NCI-H82 treated with DMSO at 0.1 percent for 48 hours (cell line): Measurements from ENCODE around the gene PAX3.
A peak's percentile ranks its signal among the peaks of the same experiment; 100 is the strongest.

Experiments
- DNase-seq: peaks from one replicate; lab custom pipeline; 2025; ENCODE audit not compliant: unreplicated experiment; lab: John Stamatoyannopoulos, UW

PAX3 gene

GRCh38 chr2:222298311-222299150 lies at the start of gene PAX3:
Gene PAX3 (minus strand): TSS chr2:222298998. CDS start chr2:222298615, 383 bp downstream.
- DNase-seq: no peak

- no peak for DNase-seq
These were observed 42.5 kb upstream of the PAX3 start for GRCh38 chr2:222341331-222341730.

DNA sequence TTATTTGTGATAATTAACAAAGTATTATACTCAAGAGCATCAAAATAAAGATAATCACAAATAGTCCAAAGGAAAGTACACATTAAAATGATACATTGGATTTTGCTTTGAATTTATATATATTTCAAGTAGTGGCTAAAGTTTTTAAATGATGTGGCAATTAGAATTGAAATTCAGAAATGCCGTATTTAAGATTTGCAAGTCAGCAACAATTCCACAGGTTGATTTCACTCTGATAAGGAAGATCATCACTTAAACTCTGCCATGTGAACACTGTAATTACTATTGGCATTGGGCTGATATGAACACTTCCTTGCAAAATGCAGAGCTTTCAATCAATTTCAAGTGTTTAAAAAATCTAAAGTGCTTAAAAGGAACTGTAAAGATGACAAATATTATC lies 39.6 kb upstream of the PAX3 start:
- DNase-seq: no peak

- no peak for DNase-seq
These were observed 38.1 kb upstream of the PAX3 start for GRCh38 chr2:222336931-222337330.

DNA sequence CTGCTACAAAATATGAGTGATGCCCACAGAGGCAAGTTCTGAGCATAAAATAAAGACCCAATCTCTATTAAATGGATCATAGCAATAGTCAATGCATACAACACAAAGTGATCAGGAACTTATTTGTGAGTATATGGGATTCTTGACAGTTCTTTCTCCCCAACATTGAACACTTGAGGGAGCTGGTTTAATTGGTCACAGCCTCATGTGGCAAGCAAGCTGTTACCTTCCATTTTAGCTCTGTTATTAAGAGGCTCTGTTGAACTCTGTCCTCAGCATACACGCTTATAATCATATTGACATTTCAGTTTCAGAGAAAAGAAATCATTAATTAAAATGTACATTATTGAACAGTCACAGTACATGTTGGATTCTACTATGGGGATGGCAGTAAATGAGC lies 37.6 kb upstream of the PAX3 start:
- no peak for DNase-seq

DNA sequence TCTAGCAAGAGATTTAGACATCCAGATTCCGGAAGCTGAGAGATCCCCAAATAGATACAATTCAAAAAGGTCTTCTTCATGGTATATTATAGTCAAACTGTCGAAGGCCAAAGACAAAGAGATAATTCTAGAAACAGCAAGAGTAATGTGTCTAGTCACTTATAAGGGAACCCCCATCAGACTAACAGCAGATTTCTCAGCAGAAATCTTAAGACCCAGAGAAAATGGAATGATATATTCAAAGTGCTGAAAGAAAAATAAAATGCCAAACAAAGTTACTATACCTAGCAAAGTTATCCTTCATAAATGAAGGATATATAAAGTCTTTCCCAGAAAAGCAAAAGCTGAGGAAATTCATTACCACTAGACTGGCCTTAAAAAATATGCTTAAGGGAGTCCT lies 36.1 kb upstream of the PAX3 start:
- DNase-seq: no peak

DNA sequence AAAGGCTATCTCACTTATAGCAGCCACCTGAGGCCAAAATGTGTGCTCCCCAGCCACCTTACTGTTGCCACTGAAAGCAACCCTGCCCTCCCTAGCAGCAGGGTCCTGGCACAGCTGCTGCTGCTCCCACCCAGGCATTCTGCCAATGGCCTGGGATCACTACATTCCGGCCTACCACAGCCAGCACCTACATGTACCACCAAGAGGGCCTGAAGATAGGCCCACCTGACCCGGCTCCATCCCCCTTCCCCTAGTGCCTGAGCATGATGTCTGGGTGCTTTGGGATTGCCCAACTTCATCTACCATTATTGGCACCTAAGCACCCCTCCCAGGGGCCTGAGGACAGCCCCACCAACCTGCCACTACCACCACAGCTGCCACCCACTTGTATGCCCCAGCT lies 34.6 kb upstream of the PAX3 start:
- DNase-seq: no peak

GRCh38 chr2:222332116-222332515 lies 33.3 kb upstream of the PAX3 start:
- no peak for DNase-seq

- no peak for DNase-seq
These were observed 32.1 kb upstream of the PAX3 start for GRCh38 chr2:222330910-222331309.

GRCh38 chr2:222322236-222322635 lies 23.4 kb upstream of the PAX3 start:
- no peak for DNase-seq

DNA sequence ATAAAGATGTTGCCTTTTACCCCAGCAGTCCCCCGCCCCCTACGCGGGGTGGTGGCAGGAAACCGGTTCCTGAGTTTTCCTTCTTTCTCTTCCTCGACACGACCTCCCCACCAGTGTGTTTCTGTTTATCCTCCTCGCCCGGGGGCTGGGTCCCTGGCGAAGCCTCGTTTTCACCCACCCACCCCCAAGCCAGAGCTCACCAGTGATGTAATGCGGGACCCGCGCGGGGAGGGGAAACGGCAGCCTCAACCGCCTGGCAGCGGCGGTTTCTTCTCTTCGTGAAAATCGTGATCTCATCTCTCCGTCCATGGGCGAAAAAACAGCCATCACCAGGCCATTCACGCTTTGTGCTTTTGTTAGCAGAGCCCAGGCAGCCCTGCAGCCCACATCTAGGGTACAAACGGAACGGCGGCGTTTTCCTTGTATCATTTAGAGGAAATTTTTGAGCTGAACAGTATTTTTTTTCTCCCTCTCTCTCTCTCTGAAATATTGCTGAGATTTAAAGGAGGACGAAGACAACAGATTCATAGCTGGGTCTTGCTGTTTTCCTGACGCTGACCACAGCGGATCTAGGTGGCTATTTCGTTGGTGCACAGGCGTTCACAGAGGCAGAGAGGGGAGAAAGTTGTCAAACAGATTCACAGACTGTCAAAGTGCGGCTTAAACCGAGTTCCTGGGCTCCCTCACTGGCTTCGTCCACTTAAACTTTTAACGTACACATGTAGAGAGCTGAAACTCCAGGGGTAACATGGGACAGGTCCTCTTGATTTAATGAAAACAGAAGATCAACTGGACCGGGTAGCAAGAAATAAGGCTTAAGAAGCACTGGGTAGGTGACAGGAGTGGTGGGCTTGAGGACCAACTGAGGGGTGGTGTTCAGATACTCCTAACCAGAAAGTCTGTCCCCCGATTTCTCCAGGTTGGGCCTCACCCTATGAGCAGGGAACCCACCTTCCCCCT lies 21.9 kb upstream of the PAX3 start:
- no peak for DNase-seq

DNA sequence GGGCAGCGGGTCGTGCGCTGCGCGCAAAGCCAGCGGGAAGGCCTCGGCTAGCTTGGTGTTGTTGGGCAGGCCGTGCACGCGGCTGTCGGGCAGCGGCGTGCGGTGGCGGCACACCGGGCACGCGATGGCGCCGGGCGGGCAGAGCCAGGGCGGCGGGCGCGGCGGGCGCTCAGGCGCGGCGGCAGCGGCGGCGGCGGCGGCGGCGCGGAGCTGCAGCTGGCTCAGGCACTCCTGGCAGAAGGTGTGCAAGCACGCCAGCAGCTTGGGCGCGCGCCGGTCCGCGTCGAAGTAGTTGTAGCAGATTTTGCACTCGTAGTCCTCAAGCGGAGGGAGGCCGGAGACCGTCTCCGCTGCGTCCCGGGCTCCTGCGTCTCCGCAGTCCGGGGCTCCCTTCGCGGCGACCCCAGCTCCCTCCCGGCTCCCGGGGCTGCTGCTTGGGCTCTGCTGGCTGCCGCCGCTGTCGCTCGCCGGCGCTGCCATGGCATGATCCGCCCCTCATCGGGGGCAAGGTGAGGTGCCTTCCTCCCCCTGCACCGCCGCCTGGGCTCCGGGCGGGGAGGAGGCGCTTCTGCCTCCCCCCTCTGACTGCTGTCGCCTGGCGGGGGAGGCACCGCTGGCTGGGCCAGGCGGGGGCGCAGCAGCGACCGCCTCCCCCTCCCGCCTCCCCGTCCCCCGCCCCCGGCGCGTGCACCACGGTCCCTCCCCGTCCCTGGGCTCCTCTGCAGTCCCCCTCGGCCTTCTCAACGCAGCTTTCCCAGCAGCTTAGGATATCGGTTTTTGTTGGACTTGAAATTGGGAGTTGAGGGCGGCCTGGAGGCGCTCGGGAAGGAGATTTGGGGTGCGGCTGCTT lies 21.0 kb upstream of the PAX3 start:
- DNase-seq: no peak

GRCh38 chr2:222318712-222319585 lies 20.2 kb upstream of the PAX3 start:
- peak; percentile 16 for DNase-seq

- no peak for DNase-seq
These were observed 19.4 kb upstream of the PAX3 start for GRCh38 chr2:222318026-222318711.

- DNase-seq: no peak
These were observed 16.8 kb upstream of the PAX3 start for GRCh38 chr2:222315443-222316121.

GRCh38 chr2:222313816-222314215 lies 15.0 kb upstream of the PAX3 start:
- no peak for DNase-seq

DNA sequence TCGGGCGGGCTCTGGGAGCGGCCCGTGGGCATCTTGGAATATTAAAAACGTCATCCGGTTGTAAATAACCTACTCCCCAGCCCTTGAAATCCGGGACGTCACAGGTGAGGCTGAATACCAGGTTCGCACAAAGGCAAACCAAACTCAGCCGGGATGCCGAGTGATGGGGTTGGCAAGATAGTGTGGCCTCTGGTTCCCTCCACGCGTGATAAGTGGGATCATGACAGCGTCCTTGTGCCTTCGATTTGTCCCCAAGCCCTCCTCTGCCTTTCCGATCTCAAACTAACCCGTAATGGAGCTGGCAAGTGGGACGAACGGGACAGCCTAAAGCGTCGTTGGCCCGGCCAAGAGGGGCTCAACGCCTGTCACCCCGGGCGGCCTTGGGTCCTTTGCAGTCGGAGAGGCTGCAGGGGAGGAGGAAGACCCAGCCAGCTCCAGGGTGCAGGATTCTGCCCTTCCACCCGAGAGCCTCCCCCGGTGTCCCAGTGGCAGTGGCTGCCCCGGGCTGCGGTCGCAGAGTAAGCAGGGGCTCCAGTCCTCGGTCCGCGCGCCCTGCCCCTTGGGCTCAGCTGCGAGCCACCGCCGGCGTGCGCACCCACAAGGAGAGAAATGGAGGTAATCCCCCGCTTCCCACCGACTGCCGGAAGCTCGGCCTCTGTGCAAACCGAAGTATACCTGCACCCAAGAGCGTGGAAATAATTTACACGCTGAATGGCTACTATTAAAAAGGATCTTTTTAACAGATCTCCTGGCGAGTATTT lies 13.4 kb upstream of the PAX3 start:
- DNase-seq: no peak

DNA sequence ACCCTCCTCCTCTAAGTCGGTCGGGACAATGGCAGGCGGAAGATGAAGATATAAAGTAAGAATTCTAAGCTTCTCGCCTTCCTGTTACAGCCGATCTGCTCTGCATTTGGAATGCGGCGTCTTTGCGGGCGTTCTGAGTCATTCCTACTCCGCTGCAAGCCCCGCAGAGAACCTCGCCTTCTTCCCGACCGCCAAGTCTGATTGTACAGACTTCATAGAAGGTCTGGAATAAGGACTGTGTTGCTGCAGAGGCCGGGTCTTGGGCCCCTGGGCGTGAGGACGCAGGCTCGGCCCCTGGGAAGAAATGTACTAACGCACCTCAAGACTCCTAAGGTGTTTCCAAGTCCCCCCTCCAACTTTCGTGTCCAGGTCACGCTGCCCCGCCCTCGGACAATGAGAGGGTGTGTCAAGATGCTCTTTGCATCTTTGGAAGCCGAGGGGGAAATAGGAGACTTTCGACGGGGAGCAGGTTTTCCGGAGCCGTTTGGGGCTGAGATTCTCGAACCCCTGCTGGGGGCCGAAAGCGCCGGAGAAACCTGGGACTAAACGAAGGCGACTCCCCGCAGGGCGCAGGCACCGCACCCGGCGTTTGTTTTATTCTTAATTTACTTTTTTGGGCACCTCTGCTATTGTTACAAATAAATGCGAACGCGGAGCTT lies 12.7 kb upstream of the PAX3 start:
- no peak for DNase-seq
